ENCODE data around the gene LINGO3.

Gene LINGO3

GRCh38 chr19:2266183-2266993, 41.6 kb downstream of the LINGO3 start:
- Mint-ChIP-seq H3K4me3 (peak overlapping the region; percentile 31), H3K36me3 (ENCODE audit: low read depth) (peaks cover 2% of the 10 kb centered on the region), H3K9me3 (no peaks in the 10 kb centered on the region), H3K4me1 (ENCODE audit: low read depth) (peaks cover 14% of the 10 kb centered on the region), H3K27me3 (ENCODE audit: low read depth) (no peaks in the 10 kb centered on the region), H3K27ac (no peak overlapping the region)

DNA sequence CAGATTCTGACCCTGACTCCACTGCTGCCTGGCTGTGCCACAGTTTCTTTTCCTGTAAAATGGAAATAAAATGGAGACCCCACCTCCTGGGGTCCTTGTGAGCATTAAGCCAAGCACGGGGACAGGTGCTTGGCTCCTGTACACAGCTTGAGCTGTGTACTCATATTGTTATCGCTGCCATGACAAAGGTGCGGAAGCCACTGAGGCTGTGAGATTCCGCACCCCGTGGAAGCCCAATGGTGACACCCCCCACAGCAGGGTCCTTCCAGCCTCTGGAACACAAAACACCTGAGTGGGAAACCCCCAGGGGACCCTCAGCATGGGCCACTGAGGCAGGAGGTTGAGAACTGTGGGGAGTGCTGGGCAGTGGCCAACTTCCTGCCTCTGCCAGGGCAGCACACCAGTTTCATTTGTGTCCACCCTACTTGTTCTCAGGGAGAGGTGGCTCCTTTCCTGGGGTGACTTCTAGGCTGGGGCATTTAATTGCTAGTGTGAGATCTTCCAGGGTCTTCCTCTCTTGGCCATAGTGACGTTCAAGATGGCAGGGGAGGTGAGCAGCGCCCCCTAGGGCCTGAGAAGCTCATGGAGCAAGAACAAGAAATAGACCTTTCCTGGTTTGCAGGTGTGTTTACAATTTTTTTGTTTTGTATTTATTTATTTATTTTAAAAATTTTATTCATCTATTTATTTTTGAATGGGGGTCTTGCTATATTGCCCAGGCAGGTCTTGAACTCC, 46.3 kb downstream of the LINGO3 start:
- H3K27me3 Mint-ChIP-seq (ENCODE audit: low read depth) = no peaks in the 10 kb centered on the region
- H3K4me3 Mint-ChIP-seq = no peak overlapping the region
- no peaks in the 10 kb centered on the region for H3K36me3 Mint-ChIP-seq (ENCODE audit: low read depth)
- no peaks in the 10 kb centered on the region for H3K9me3 Mint-ChIP-seq
- peaks cover 30% of the 10 kb centered on the region for H3K4me1 Mint-ChIP-seq (ENCODE audit: low read depth)
- H3K27ac Mint-ChIP-seq = no peak overlapping the region

DNA sequence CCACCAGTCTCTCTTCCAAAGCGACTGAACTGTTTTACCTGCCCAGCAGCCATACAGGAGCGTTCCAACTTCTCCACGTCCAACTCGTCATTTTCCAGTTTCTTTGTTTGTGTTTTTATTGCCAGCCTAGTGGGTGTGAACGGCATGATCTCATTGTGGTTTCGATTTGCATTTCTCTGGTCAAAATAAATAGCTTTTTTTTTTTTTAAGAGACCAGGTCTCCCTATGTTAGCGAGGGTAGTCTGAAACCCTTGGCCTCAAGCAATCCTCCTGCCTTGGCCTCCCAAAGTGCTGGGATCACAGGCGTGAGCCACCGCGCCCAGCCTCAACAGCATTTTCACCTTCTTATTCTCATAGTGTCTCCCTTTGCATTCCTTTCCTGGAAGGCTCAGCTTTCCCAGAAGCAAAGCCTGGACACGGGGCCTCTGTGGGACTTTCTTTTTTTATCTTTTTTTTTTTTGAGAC, 47.6 kb downstream of the LINGO3 start:
- Mint-ChIP-seq H3K27me3 (ENCODE audit: low read depth) (no peaks in the 10 kb centered on the region), H3K4me3 (peak overlapping the region; percentile 29), H3K9me3 (no peaks in the 10 kb centered on the region)

DNA sequence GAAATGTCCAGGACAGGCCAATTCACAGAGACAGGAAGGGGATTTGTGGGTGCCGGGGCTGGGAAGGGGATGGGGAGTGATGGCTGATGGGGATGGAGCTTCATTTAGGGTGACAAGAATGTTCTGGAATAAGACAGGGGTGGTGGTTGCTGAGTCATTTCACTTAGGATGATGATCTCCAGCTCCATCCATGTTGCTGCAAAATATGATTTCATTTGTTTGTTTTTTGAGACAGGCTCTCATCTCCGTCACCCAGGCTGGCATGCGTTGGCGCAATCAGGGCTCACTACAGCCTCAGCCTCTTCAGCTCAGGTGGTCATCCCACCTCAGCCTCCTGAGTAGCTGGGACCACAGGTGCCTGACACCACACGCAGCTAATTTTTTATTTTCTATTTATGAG, 48.6 kb downstream of the LINGO3 start:
- Mint-ChIP-seq H3K27ac (peak overlapping the region; percentile 86), H3K4me1 (ENCODE audit: low read depth) (peaks cover 26% of the 10 kb centered on the region), H3K4me3 (no peak overlapping the region), H3K36me3 (ENCODE audit: low read depth) (no peaks in the 10 kb centered on the region), H3K9me3 (no peaks in the 10 kb centered on the region), H3K27me3 (ENCODE audit: low read depth) (no peaks in the 10 kb centered on the region)

More for the DNA sequence above, 47.6 kb downstream of the LINGO3 start:
- Mint-ChIP-seq H3K36me3 (ENCODE audit: low read depth) (no peaks in the 10 kb centered on the region), H3K27ac (peak overlapping the region; percentile 82), H3K4me1 (ENCODE audit: low read depth) (peaks cover 26% of the 10 kb centered on the region)
